OCI-LY7 (cell line): ENCODE results near the gene SRGAP1. TPM values are rescaled to one million over a fixed set of nuclear protein-coding genes. Genes with fewer than 3 reads are reported as not detected.

Source experiments
- BruUV-seq: library from RNA; stranded (reverse); fragments of 400-500 nt; replicated peaks from 2 replicates; lab custom pipeline; 2021; lab: Mats Ljungman, UMichigan
- CTCF ChIA-PET: fragments of 300-600 bp; sonication (Branson Sonifier 250); formaldehyde crosslinking; loops from one replicate; lab custom pipeline; 2022; ENCODE audit warnings: antibody characterized with exemption; ENCODE audit not compliant: unreplicated experiment; lab: Charles Lee
- POLR2A ChIA-PET: fragments of 300-600 bp; sonication (Branson Sonifier 250); formaldehyde crosslinking; loops from one replicate; lab custom pipeline; 2022; ENCODE audit warnings: antibody characterized with exemption; lab: Charles Lee
- DNase-seq: peaks from one replicate; pipeline ENCODE4 v3.0.0-alpha.2; 2015; ENCODE audit warnings: low spot score
- H2AFZ ChIP-seq: fragments of 200-600 bp; sonication (generic), shearing (Covaris generic); 2 replicates; pipeline ENCODE4 v1.6.1; 2014; ENCODE audit warnings: mild to moderate bottlenecking, antibody characterized with exemption, low read length, moderate library complexity
- H3K27ac ChIP-seq: fragments of 200-600 bp; sonication (generic); 2 replicates; pipeline ENCODE4 v1.5.1; 2014; ENCODE audit warnings: mixed run types, low read depth, mild to moderate bottlenecking, moderate library complexity, low read length, inconsistent platforms; ENCODE audit not compliant: poor library complexity, severe bottlenecking
- H3K36me3 ChIP-seq: fragments of 200-600 bp; sonication (generic); 2 replicates; pipeline ENCODE4 v1.6.1; 2014; ENCODE audit warnings: mild to moderate bottlenecking, antibody characterized with exemption, low read length, moderate library complexity, mixed read lengths; ENCODE audit not compliant: insufficient read depth
- H3K4me1 ChIP-seq: fragments of 200-600 bp; sonication (generic); 2 replicates; pipeline ENCODE4 v1.5.1; 2014; ENCODE audit warnings: mild to moderate bottlenecking, low read length; ENCODE audit not compliant: insufficient read depth, poor library complexity, severe bottlenecking
- H3K4me2 ChIP-seq: fragments of 200-600 bp; sonication (generic); 2 replicates; pipeline ENCODE4 v1.6.1; 2014; ENCODE audit warnings: mild to moderate bottlenecking, low read length
- H3K4me3 ChIP-seq: fragments of 200-600 bp; sonication (generic); 2 replicates; pipeline ENCODE4 v1.5.1; 2014; ENCODE audit warnings: mild to moderate bottlenecking, low read depth, low read length; ENCODE audit not compliant: poor library complexity, severe bottlenecking
- H3K79me2 ChIP-seq: fragments of 200-600 bp; sonication (generic); 2 replicates; pipeline ENCODE4 v1.6.1; 2016; ENCODE audit warnings: low read depth, mild to moderate bottlenecking, low read length, moderate library complexity, mixed read lengths; ENCODE audit not compliant: insufficient read depth
- H3K9me2 ChIP-seq: fragments of 200-600 bp; sonication (generic); 2 replicates; pipeline ENCODE4 v1.6.1; 2016; ENCODE audit warnings: mild to moderate bottlenecking, low read length, mixed read lengths; ENCODE audit not compliant: insufficient read depth
- H3K9me3 ChIP-seq: fragments of 200-600 bp; sonication (generic); 2 replicates; pipeline ENCODE4 v1.6.1; 2014; ENCODE audit warnings: mild to moderate bottlenecking, mixed run types, low read length, mixed read lengths
- H4K20me1 ChIP-seq: fragments of 200-600 bp; sonication (generic); 2 replicates; pipeline ENCODE4 v1.6.1; 2014; ENCODE audit warnings: mild to moderate bottlenecking, antibody characterized with exemption, low read length, moderate library complexity, mixed read lengths; ENCODE audit not compliant: insufficient read depth
- CTCF ChIP-seq: fragments of 200-600 bp; sonication (generic); conservative IDR thresholded peaks from 2 replicates; pipeline ENCODE4 v1.5.1; 2014; ENCODE audit warnings: mild to moderate bottlenecking, antibody characterized with exemption, low read length, moderate library complexity, mixed read lengths
- EZH2phosphoT487 ChIP-seq: fragments of 200-600 bp; sonication (generic); IDR thresholded peaks from 2 replicates; pipeline ENCODE4 v1.6.1; 2018; ENCODE audit warnings: low read depth, borderline replicate concordance, mild to moderate bottlenecking, mixed run types, antibody characterized with exemption, low read length, moderate library complexity, mixed read lengths
- intact Hi-C: fragments of 100-400 bp; cut with micrococcal nuclease; formaldehyde crosslinking; loops from one replicate; pipeline ENCODE4 v1.10.0; 2022; ENCODE audit not compliant: unreplicated experiment
- total RNA-seq, 2 experiments: library from RNA; depleted of rRNA in 1 of 2; stranded (reverse); fragments of >200 nt in 1 of 2; shearing (Covaris generic) in 1 of 2; gene quantifications; 2 replicates each; pipeline ENCODE4 v1.2.3, GENCODE V29; 2014 to 2022

The SRGAP1 gene
- total RNA-seq, 2 experiments from 2014 or later = 0.06 TPM; not detected in 1

- Histone ChIP-seq H2AFZ (no peak overlapping the region), H3K27ac (no peak overlapping the region), H3K4me1 (no peaks in the 10 kb centered on the region), H3K9me3 (no peaks in the 10 kb centered on the region), H3K9me2 (no peaks in the 10 kb centered on the region), H4K20me1 (no peaks in the 10 kb centered on the region), H3K36me3 (no peaks in the 10 kb centered on the region), H3K79me2 (no peaks in the 10 kb centered on the region), H3K4me2 (no peak overlapping the region), H3K4me3 (no peak overlapping the region)
- ChIA-PET POLR2A (no interaction called here), CTCF (no interaction called here)
- TF ChIP-seq EZH2phosphoT487 (no peak), CTCF (no peak)
- DNase-seq = no peak
- intact Hi-C loops = no loop called here
- BruUV-seq = no TSS peak
Measured at GRCh38 chr12:63985945-63986344, 141.4 kb downstream of the SRGAP1 start.

GRCh38 chr12:63989301-63989845 is 144.9 kb downstream of the SRGAP1 start:
- BruUV-seq = no TSS peak
- ChIA-PET CTCF (no interaction called here), POLR2A (no interaction called here)
- Histone ChIP-seq H2AFZ (no peak overlapping the region), H3K9me2 (no peaks in the 10 kb centered on the region), H3K9me3 (no peaks in the 10 kb centered on the region), H3K27ac (no peak overlapping the region), H4K20me1 (no peaks in the 10 kb centered on the region), H3K4me1 (no peaks in the 10 kb centered on the region), H3K4me3 (no peak overlapping the region), H3K4me2 (no peak overlapping the region), H3K79me2 (no peaks in the 10 kb centered on the region), H3K36me3 (no peaks in the 10 kb centered on the region)
- no peak for DNase-seq
- intact Hi-C loops = no loop called here
- TF ChIP-seq CTCF = no peak
- no peak for TF ChIP-seq EZH2phosphoT487

- CTCF ChIA-PET = no interaction called here
- BruUV-seq = no TSS peak
Measured at GRCh38 chr12:63990828-63991547, 146.5 kb downstream of the SRGAP1 start.

More at GRCh38 chr12:63990828-63991547, 146.5 kb downstream of the SRGAP1 start:
- Histone ChIP-seq H3K4me1 (no peaks in the 10 kb centered on the region), H2AFZ (no peak overlapping the region), H3K4me2 (no peak overlapping the region), H4K20me1 (no peaks in the 10 kb centered on the region), H3K27ac (no peak overlapping the region), H3K79me2 (no peaks in the 10 kb centered on the region), H3K36me3 (no peaks in the 10 kb centered on the region), H3K9me3 (no peaks in the 10 kb centered on the region), H3K4me3 (no peak overlapping the region), H3K9me2 (no peaks in the 10 kb centered on the region)
- intact Hi-C loops = no loop called here
- TF ChIP-seq CTCF (no peak), EZH2phosphoT487 (no peak)
- no peak for DNase-seq
- POLR2A ChIA-PET = interaction anchor here (1.2 to 1.7 kb wide), 2 partner anchors 10 to 134 kb away, joined by 3 to 4 read pairs; no protein-coding TSS in a partner anchor
